Type B pancreatic cell (in vitro differentiated cells): ENCODE measurements around the gene ZNF865. TPM values are rescaled to one million over a fixed set of nuclear protein-coding genes. Genes with fewer than 3 reads are reported as not detected.

Experiments
- DNase-seq: peaks from one replicate; pipeline ENCODE4 v3.0.0; 2021; ENCODE audit warnings: mixed read lengths; ENCODE audit not compliant: unreplicated experiment; ENCODE audit errors: extremely low spot score
- H3K27ac Mint-ChIP-seq: 2 replicates; pipeline ENCODE4 v1.8.0; 2021; ENCODE audit warnings: mild to moderate bottlenecking, mixed read lengths
- H3K27me3 Mint-ChIP-seq: 2 replicates; pipeline ENCODE4 v1.8.0; 2021; ENCODE audit warnings: mixed read lengths
- H3K36me3 Mint-ChIP-seq: 2 replicates; pipeline ENCODE4 v1.8.0; 2021; ENCODE audit warnings: mixed read lengths
- H3K4me1 Mint-ChIP-seq: one replicate; pipeline ENCODE4 v1.8.0; 2021; ENCODE audit warnings: mixed read lengths; ENCODE audit not compliant: unreplicated experiment
- H3K4me3 Mint-ChIP-seq: 2 replicates; pipeline ENCODE4 v1.8.0; 2021; ENCODE audit warnings: mild to moderate bottlenecking, mixed read lengths
- H3K9me3 Mint-ChIP-seq: 2 replicates; pipeline ENCODE4 v1.8.0; 2021; ENCODE audit warnings: mixed read lengths
- total RNA-seq: library from RNA; stranded (reverse); gene quantifications from 2 replicates; pipeline ENCODE4 v1.2.1, GENCODE V29; 2021; ENCODE audit warnings: low replicate concordance
- TF ChIP-seq, protein P1 (sequence below): fragments of 200-600 bp; sonication (generic); conservative IDR thresholded peaks from 2 replicates; pipeline ENCODE4 v1.5.0; 2021; ENCODE audit warnings: antibody characterized with exemption, mild to moderate bottlenecking

Gene ZNF865
- total RNA-seq, 1 donor from 2014 or later: 16.2 TPM

DNA sequence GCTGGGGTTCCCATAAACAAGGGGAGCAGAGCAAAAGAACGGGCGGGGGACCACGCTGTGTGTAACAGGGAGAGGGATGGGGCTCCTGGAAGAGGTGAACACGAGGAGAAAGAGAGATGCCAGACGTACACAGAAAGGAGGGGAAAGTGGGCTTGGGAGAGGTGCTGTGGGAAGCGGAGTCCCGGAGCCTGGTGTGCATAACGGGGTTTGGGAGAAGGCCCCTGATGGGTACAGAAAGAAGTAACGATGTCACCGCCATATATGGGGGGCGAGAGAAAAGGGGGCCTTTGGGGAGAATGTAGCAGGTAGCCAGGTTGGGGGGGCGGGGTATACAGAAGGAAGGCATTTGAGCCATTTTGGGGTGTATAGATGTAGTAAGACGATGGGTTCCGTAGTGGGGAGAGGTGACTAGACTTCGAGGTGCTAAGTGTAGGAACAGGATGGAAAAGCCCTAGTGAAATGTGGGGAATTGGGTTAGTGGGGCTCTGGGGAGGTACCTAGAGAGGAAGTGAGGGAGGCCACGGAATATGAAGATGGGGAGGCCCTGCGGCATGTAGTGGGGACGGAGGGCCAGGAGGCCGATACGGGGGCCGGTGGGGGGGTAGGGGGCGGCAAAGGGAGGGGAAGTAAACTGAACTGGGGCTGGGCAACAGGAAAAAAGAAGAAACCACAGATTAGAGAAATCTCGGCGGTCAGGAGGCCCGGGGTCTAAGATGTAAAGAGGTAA, 36.1 kb downstream of the ZNF865 start:
- peaks cover 5% of the 10 kb centered on the region for H3K27me3 Mint-ChIP-seq
- H3K9me3 Mint-ChIP-seq: no peaks in the 10 kb centered on the region
- H3K4me3 Mint-ChIP-seq: peak overlapping the region; percentile 94
- H3K4me1 Mint-ChIP-seq: peaks cover 26% of the 10 kb centered on the region
- peaks cover 17% of the 10 kb centered on the region for H3K36me3 Mint-ChIP-seq
- TF ChIP-seq, protein P1, sequence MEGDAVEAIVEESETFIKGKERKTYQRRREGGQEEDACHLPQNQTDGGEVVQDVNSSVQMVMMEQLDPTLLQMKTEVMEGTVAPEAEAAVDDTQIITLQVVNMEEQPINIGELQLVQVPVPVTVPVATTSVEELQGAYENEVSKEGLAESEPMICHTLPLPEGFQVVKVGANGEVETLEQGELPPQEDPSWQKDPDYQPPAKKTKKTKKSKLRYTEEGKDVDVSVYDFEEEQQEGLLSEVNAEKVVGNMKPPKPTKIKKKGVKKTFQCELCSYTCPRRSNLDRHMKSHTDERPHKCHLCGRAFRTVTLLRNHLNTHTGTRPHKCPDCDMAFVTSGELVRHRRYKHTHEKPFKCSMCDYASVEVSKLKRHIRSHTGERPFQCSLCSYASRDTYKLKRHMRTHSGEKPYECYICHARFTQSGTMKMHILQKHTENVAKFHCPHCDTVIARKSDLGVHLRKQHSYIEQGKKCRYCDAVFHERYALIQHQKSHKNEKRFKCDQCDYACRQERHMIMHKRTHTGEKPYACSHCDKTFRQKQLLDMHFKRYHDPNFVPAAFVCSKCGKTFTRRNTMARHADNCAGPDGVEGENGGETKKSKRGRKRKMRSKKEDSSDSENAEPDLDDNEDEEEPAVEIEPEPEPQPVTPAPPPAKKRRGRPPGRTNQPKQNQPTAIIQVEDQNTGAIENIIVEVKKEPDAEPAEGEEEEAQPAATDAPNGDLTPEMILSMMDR: no peak
- no peak for DNase-seq
- peak overlapping the region; percentile 87 for H3K27ac Mint-ChIP-seq

DNA sequence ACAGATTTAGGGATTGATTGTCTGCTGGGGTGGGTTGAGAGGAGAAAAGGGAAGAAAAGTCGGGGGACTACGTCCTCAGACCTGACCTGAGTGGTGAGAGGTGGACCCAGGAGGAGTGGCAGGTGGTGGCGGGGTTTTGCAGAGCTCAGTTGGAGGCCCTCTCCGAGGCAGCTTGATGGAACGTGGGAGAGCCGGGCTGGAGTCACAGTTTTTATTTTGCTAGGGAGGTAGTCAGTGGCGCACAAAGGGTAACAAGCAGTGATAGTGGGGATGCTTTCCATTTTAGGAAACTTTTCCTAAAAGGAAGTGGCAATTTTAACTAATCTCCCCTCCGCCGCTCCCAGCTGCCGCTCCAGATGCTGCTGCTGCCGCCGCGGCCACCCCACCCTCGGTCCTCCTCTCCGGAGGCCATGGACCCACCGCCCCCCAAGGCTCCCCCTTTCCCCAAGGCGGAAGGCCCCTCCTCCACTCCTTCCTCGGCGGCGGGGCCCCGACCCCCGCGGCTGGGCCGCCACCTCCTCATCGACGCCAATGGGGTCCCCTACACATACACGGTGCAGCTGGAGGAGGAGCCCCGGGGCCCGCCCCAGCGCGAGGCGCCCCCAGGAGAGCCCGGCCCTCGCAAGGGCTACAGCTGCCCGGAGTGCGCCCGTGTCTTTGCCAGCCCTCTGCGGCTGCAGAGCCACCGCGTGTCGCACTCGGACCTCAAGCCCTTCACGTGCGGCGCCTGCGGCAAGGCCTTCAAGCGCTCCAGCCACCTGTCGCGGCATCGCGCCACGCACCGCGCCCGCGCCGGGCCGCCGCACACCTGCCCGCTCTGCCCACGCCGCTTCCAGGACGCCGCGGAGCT, 36.9 kb downstream of the ZNF865 start:
- H3K27ac Mint-ChIP-seq: peak overlapping the region; percentile 96
- H3K36me3 Mint-ChIP-seq: peaks cover 17% of the 10 kb centered on the region
- H3K4me1 Mint-ChIP-seq: peaks cover 31% of the 10 kb centered on the region
- no peaks in the 10 kb centered on the region for H3K9me3 Mint-ChIP-seq
- H3K27me3 Mint-ChIP-seq: peaks cover 5% of the 10 kb centered on the region
- peak overlapping the region; percentile 96 for H3K4me3 Mint-ChIP-seq
- TF ChIP-seq, protein P1: no peak
- DNase-seq: no peak

DNA sequence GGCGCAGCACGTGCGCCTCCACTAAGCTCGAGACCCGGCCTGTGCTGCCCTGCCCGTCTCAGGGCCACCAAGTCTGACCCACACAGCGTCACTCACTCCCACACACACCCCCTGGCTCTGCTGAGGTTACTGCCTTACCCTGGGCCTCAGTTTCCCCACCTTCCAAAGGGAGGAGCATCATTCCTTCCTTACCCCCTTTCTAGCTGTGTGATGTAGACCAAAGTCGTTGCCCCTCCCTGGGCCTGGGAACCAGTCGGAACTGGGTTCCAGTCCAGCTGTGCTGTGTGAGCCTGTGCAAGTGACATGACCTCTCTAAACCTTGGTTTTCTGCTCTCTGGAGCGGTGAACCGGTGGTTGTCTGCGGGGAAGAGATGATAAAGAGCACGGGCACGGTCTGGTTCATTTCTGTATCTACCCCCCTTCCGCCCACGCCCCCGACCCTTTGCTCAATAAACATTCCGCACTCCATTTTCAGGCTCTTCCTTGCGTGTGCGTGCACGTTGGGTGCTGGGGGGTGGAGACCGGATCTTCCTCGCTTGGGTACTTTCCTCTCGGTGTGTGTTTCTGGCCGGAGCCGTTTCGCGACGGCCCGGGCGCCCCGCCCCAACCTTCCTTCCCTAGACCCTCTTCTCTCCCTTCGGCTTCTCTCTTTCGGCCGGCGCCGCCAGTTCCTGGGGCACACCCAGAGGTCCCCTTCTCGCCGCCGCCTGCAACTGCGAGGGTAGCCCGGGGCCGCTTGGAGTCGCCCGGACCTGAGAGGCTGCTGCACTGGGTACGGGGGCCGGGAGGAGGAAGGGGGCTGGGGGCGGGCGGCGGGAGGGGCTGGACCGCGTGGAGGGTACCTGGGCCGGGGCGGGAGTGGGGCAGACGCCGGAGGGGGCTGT, 37.8 kb downstream of the ZNF865 start, which contains the start of gene ZNF581:
Gene ZNF581, plus strand, starts transcription at position 647 of the 884 bp plus-strand sequence. CDS start 923 bp downstream, outside the sequence.
- peak; percentile 83 for DNase-seq
- H3K27ac Mint-ChIP-seq: peak within 1 kb of the TSS; percentile 96
- peaks cover 29% of the 10 kb centered on the region for H3K4me1 Mint-ChIP-seq
- peaks cover 12% of the 10 kb centered on the region for H3K36me3 Mint-ChIP-seq
- TF ChIP-seq, protein P1: no peak
- no peaks in the 10 kb centered on the region for H3K9me3 Mint-ChIP-seq
- peak within 1 kb of the TSS; percentile 96 for H3K4me3 Mint-ChIP-seq
- H3K27me3 Mint-ChIP-seq: peaks cover 5% of the 10 kb centered on the region

DNA sequence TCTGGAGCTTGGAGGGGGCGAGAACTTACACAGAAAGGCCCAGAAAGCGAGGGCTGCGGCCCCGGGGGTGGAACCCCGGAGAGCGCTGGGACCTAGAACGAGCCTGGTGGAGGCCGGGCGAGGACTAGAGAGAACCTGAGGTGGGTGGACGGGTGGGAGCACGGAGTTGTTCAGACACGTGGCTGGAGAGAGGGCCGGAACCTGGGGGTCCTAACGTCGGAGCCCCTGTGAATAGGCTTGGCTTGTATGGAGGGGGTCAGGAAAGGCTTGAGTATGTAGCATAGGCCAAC, 38.4 kb downstream of the ZNF865 start:
- Mint-ChIP-seq H3K4me1 (peaks cover 29% of the 10 kb centered on the region), H3K27me3 (peaks cover 5% of the 10 kb centered on the region), H3K4me3 (peak overlapping the region; percentile 96), H3K36me3 (peaks cover 12% of the 10 kb centered on the region), H3K27ac (peak overlapping the region; percentile 96), H3K9me3 (no peaks in the 10 kb centered on the region)
- DNase-seq: no peak
- TF ChIP-seq, protein P1: no peak

DNA sequence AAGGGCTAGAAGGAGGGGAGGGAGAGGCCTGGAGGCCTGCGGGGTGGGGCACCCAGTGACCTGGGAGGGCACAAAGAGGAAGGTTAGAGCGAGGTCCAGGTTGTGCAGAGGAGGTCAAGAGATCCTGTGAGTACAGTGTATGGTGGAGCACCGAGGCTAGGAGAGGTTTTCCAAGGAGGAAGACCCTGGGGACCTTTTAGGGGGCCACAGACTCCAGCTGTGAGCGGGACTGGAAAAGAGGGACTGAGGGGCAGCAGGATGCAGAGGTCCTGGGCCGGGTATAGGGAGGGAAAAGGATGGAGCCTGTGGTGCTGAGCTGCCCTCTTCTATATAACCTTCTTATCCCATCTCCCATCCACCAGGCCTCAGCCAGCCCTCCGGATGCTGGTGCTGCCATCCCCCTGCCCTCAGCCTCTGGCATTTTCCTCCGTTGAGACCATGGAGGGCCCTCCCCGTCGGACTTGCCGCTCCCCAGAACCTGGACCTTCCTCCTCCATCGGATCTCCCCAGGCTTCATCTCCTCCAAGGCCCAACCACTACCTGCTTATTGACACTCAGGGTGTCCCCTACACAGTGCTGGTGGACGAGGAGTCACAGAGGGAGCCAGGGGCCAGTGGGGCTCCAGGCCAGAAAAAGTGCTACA, 38.9 kb downstream of the ZNF865 start:
- Mint-ChIP-seq H3K36me3 (peaks cover 9% of the 10 kb centered on the region), H3K27ac (peak overlapping the region; percentile 96), H3K4me1 (peaks cover 25% of the 10 kb centered on the region), H3K27me3 (peaks cover 5% of the 10 kb centered on the region), H3K4me3 (peak overlapping the region; percentile 96), H3K9me3 (no peaks in the 10 kb centered on the region)
- DNase-seq: no peak
- TF ChIP-seq, protein P1: no peak
